HG03571 (cell line): ENCODE measurements around the gene IQCK.

Experiments used
- ATAC-seq: cut with Tn5 transposase; IDR thresholded peaks from one replicate; pipeline ENCODE4 v1.9.1; 2021; ENCODE audit not compliant: unreplicated experiment

Gene IQCK

DNA sequence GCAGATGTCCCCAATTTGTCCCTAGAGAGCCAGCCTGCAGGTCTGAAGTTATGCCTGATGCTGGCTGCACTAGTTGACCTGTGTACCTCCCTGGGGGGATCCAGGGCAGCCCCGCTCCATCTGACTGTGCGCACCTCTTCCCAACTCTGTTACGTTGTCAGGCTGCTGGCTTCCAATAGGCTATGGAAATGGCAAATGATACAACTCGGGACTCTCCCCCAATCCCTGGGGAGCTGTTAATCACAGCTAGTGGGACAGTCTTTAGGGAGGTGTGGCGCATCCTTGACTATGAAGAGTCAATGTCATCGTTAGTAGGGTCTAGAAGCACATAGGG is 136.4 kb downstream of the IQCK start:
- no peak for ATAC-seq

DNA sequence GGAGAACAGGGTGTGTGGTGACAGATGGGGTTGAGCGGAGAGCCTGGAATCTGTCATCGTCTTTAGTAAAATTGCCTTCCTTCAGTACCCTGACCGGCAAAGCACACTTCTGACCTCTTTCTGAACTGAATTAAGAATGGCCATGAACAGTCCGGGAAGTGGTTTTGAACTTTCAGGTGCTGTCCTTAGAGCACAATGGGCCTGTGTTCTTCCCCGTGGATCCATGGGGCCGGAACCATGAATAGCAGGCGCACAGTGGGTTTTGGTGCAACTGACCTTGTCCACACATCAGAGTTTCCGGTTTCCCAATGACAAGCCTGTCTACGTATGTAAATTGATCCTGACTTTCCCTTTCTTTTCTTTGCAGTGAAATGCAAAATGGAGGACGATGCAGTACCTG is 138.0 kb downstream of the IQCK start:
- no peak for ATAC-seq

DNA sequence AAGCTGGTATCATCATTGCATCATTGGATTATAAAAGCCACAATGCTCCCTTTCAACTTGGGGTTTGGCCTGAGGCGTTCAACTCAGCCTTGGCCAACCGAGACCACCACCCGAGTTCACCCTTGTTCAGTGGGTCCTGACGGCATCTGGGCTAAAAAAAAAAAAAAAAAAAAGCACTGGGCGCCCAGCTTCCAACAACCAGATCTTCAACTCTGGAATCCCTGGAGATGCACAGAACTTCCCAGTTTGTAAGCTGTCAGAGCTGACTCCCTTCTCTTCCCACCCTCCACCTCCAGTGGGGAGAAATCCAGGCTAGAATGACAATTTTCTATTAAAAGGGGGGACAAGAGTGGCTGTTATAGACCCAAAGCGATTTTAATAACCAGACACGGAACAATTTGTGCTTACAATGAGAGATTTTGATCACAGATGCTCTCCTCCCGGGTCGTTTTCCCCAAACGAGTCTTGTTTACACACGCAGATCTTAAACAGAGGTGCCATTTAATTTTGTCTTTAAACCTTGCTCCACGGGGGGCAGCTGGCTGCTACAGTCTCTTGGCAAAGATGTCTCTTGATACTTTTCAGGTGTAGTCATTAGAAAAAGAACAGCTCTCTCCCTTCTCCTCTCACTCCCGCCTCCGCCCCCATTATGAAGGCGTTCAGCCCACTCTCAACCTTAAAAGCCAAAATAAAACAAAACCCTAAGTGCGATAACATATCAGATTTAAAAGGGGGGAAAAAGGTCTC is 139.7 kb downstream of the IQCK start:
- no peak for ATAC-seq

DNA sequence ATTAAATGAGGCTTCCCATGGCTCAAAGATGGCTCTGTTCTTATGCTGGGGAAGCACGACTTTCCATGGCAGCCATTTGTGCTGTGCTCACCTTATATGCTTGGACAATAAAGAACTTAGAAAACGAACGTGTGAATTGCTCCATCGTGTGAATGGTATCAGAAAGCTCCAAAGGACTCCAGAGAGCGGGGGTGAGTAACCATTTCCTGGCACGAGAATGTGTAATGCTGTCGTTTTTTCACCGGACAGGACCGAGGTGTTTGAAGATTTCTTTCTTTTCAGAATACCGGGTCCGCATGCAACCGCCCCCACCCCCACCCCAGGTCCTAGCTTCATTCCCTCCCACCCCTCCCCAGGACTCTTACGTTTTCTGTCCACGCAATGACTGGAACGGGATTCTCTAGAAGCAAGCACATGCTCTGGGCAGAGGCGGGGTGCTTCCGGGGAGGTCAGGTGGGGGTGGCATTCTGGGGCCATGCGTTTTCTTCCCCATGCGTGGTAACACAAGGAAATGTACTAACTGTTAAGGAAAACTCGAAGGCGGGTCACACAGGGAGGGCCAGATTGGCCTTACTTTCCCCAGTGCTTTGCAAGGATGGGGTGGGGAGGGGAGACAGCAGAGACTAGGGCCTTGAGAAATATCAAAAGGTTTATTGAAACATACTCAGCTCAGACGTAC is 140.4 kb downstream of the IQCK start:
- no peak for ATAC-seq

DNA sequence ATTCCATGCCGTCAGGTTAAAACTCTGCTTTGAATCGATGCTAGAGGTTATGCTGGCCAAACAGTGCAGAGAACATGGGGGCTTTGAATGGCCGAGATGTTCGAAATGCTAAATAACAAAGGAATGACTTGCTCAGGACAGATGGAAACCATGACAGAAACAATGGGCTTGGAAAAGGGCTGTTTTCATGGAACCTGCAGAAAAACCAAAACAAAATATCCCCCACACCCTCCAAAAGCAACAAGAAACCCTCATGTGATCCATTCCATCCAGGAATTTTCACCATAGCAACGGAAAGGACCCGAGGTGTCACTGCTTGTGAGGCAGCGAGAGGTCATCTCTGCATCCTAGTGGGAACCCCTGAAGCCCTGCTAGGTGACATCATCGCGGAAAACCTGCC is 141.1 kb downstream of the IQCK start:
- ATAC-seq, result no peak

DNA sequence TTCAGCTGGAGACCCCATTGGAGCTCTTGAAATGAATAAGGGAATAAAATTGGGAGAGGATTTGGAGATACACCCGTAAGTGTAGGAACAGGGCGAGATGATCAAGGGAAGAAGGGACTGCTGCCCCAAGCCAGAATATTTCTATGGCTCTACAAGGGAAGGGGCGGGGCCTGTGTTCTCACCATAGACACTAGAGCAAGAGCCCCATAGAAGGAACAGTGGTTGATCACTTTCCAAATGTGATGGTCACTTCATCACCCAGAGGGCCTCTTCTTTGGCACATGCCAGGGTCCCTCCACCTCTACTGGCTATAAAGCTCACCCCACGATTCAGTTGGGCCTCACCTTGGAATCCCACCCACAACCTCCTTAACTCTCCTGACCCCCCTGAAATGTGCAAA is 141.5 kb downstream of the IQCK start:
- ATAC-seq, result no peak

DNA sequence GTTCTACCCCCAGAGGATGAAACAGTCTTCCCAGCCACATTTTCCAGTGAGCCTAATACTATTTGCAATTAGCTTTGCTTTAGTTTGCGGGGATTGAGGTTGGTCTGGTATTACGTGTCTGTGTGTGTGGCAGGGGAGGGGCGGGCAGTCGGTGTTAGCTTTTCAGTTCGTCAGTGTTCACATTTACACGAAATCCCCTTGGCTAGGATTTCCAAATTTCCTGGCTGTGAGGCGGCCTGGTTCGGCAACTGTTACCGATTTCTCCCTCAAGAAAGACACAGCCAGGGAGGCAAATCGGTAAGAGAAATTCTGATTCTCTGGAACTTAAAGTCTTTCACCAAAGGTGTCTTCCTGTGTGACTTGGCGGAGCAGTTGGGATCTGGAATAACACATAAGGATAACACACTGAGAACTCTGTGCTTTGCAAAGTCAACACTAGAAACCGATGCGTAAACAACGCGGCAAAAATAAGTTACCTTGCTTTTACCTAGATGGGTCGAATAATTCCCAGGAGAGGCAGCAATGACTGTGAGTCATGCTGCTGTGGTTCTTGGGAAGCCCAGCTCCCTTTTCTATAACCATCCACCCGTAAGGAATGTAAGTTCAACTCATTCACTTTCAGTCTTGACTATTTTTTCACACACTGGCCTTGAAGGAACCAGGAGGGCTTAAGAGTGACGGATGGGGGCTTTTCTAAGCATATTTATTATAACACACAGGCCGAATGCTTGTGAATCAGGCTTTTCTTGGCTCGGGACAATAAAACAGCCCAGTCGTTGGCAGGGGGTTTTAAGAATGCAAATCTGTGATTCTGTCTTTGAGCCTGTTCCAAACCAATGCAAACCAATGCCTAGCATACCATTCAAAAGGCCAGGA is 142.3 kb downstream of the IQCK start:
- no peak for ATAC-seq

DNA sequence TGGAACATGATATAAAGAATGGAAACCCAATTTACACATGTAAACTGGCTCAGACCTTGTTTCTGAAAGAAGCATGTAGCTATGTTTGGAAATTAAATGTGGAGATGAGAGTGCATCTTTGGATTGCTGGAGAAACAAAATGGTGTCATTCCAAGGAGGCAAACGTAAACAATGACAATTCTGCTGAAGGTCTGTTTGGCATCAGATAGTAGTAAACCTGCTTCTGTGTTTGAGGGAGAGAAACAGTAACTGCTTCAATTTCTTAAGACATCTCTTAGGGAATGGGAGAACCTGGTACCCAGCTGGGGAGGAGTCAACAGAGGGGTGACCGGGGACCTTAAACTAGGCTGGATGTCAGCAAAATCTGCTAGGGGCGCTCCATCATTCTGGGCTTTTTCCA is 143.1 kb downstream of the IQCK start:
- no peak for ATAC-seq

DNA sequence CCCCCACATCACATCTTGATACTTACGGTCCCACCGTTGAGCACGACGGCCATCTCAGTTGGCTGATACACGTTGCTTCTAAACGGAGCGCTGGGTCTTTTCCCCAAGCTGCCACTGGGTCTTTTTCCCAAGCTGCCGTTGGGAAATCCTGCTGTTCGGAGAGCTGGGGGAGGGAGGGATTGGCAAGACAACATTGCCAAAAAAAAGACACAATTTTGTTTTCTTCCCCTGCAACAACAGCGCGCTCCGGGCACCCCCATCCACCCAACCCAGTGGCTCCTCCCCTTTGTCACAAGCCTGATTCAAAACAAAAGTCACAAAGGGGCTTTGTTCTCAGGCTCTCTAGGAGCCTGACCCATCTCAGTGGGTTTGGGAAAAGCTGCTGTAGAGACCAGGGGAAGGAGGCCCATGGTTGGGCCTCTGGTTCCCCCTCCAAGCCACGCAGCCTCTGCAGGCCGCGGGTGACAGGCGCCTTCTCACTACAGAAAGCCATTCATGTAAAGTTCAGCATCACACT is 143.8 kb downstream of the IQCK start:
- ATAC-seq, result no peak

DNA sequence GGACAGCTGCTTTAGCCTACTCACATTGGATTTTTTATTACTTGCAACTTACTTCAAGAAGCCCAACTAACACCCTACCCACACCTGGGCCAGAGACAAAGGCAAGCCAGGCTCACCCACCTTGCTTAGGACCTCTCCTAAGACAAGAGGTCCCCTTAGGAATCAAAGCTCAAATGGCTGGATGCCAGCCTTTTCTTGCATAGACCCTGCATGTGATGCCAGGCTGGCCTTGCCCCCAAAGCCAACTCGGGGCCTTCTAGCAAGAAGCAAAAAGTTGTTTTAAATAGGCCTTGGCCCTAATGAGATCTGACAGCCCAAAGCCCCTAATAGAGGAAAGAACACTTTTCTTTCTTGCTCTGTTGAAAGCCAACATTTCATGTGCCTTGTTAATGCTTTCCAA is 145.9 kb downstream of the IQCK start:
- ATAC-seq, result no peak

DNA sequence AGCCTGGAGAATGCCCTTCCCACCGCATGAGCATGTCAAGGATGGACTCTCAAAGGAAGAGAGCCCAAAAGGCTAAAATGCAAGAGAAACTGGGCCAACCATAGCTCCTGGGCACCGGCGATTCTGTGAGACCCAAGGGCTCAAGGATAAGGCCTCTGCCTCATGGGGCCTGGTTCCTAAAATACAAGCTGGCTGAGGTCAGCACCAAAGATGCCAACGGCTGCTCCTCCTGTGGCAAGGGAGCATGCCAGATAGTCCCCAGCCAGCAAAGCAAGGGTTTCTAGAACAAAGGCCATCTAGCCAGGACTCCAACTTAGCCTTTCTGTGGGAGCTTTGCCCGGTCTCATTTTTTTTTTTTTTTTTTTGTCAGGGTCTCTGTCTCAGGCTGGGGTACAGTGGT is 146.5 kb downstream of the IQCK start:
- no peak for ATAC-seq

DNA sequence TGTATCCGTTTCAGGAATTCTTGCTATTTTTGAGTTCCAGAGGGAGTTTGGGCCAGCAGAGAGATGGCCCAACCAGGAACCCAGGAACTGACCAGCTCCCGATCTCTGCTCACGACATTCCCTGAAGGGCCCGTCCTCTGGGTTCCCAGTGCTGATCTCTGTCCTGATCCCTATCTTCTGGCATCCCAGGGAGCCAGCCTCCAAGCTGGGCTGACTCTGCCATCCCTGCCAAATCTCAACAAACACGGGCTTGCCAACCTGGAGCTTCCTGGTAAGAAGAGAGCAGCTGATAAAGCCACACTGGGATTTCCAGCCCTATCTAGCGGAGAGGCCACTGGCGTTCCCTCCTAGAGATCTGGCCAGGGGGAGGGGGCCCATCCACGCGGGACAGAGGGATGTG is 150.3 kb downstream of the IQCK start:
- ATAC-seq, result no peak

DNA sequence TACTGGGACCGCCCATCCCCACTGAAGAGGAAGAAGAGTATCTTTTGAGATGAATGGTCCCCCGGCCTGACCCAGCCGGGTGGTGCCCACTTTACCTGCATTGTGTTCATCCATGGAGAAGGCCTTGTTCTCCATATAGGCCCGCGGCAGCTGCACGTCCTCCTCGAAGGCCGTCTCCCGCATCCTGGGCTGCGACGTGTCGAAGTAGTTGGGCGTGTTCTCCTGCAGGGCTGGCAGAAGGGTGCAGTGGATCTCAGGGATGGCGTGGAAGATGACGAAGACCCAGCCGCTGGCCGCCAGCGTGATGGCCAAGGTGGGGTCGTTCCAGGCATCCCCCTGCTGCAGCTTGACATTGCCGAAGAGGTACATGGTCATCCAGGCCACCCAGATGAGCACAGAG is 153.7 kb downstream of the IQCK start:
- no peak for ATAC-seq

DNA sequence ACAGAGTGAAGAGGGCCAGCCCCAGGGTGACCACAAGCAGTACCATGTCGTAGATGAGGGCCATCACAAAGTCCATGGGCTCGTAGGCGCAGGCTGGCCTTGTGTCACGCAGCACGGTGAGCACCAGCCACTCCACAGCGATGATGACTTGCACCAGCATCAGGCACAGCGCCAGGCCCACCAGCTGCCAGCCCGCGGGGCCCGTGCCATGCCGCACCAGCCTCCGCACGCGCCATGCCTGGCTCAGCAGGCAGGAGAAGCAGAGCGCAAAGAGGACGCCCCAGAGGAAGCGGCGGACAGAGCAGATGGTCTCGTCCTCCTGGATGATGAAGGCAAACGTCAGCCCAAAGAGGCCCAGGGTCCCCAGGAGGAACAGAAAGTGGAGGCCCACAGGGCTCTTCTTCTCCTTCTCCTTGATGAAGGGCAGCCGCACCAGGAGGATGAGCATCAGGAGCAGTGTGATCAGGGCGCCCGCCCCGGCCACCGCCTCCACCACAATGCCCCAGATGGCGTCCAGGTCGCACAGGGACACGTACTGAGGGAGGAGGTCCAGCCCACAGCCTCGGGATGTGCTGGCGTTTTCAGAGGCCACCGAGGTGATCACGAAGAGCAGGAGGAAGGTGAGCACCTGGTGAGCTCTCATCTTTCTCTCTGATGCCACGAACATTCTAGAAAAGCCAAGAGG is 154.2 kb downstream of the IQCK start:
- ATAC-seq, result no peak

DNA sequence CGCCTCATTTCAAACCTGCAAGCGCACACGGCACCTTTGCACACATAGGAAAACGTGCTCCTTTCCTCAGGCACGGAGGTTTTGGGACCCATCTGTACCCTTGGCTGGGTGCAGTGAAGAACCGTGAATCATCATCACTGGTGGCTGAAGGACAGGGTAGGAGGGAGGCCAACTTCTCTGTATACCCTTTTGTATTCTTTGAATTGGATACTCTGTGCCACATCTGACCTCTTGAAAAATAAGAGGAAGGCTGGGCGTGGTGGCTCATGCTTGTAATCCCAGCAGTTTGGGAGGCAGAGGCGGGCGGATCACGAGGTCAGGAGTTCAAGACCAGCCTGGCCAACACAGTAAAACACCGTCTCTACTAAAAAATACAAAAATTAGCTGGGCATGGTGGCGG is 154.9 kb downstream of the IQCK start:
- ATAC-seq, result no peak

DNA sequence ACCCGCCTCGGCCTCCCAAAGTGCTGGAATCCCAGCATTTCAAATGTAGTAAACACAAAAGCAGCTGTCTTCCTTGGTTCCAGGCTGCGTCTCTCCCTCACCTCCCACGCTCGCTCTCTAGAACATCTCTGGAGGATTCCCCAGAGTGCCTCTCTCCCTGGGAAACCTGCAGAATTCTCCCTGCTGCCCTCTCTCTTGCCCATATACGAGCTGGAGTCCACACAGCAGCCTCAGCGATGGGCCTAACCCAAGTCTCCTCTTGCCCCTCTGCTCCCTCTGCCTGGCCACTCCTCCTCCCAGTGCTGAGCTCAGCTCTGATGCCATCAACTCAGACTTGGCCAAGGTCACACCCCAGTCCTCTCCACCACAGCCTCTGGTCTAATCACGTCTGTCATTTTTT is 156.0 kb downstream of the IQCK start:
- no peak for ATAC-seq

DNA sequence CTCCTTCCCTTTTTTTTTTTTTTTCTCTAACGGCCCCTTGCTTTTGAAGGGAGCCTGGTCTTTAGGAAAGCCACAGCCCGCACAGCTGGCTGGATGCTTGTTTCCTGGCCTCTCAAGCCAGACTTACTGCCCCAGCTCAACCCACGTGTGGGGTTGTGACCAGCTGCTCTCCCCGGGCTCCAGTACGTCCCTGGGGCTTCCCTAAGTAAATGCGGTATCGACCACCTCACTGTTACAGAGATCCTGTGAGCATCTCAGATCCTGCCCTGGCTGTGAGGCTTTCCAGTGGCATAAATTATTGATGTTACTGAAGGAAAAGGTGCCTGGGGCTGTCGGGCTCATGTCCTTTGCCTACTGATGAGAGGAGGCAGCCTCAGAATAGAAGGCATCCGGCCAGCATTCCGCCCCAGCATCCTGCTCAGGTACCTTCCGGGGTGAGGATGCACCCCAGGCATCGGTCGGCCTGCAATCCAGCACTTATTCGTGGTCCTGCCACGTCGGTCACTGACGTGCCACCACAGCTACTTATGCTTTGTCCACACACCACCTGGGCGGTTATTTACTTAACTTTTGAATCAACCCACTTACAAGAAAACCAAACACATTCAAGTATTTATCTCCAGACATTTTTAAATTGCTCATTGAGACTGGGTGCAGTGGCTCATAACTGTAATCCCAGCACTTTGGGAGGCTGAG is 156.9 kb downstream of the IQCK start:
- ATAC-seq, result no peak

DNA sequence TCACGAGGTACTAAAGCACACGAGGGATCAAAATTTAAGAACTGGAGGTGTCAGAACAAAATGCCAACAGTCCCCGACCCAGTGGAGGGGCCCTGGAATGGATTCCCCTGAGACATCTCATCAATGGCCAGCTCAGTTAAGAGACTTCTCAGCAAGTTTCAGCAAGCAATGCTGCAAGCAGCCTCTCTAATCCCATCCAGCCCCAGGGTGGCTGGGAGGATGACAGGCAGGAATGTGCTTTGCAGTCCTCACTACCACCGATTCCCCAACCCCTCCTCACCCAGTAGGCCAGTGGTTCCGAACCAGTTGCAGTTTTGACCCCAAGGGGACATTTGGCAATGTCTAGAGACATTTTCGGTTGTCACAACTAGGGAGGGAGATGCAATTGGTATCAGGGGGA is 157.8 kb downstream of the IQCK start:
- ATAC-seq, result no peak

DNA sequence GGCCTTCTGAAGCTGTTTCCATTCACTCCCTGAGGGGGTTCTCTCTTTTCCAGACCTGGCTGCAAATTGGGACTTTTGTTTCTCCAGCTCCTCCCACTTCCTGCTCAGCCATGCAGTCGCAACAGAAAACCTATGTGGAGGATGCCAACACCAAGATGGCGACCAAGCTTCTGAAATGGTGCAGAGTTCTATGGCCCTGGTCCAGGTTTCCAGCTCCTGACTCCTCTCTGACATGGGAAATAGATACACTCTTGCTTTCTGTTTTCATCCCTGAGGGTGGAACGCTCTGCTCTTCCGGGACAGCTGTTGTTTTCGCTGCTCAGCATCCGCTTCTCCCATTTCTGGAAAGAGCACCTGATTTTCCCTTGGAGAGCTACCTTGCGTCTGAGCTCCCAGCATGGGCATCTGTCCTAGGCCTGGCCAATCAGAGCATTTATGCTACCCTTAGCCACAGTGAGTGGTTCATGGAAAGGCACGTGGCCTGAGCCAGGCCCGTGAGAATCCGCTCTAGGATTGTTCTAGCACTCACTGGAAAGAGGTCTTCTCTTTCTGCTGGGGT is 158.5 kb downstream of the IQCK start:
- ATAC-seq, result no peak

DNA sequence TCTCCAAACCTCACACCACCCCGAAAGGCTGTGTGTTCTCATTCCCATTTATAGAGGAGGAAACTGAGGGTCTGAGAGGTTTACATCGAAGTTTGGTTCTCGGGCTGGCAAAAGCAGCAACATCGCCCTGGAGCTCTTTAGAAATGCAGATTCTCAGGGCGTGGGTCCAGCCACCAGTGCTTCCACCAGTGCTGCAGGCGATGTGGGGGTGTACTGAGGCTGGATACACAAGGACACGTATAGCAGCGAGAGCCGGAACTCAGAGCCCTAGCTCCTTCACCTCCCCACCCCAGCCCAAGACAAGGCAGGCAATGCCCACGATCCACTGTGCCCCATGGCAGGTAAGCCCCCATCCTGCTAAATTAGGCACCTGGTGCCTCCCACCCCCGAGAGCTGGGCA is 160.7 kb downstream of the IQCK start:
- no peak for ATAC-seq
